Erythroblast (primary cell): ENCODE measurements around the gene PYHIN1.
A peak's percentile ranks its signal among the peaks of the same experiment; 100 is the strongest.

Experiments used
- DNase-seq, 2 experiments: peaks; one replicate each; lab custom pipeline; 2025; lab: John Stamatoyannopoulos, UW
- GATA1 ChIP-seq: IDR thresholded peaks from 2 replicates; pipeline ENCODE4 v1.6.1; 2011; ENCODE audit warnings: low read depth, mild to moderate bottlenecking, control low read depth, low read length, moderate library complexity
- POLR2A ChIP-seq: IDR thresholded peaks from 2 replicates; pipeline ENCODE4 v1.6.1; 2011; ENCODE audit warnings: mild to moderate bottlenecking, low read length

Gene PYHIN1

DNA sequence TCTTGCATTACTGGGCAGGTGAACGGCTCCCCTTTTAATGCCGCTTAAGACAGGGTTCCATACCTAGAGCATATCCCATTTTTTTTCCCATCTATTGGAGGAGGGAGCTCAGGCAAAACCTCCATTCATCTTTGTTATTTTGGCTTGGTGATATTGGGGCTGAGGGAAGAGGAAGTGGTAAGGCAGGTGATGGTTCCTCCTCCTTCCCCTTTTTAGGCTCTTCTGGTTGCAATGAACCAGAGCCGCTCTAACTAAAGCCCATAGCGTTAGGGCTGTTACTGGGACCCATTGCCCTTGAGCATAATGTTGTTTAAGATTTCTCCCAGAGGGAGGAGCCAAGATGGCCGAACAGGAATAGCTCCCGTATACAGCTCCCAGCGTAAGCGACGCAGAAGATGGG lies 21.1 kb downstream of the PYHIN1 start:
- no peak for DNase-seq
- no peak for TF ChIP-seq POLR2A
- TF ChIP-seq GATA1, result no peak

DNA sequence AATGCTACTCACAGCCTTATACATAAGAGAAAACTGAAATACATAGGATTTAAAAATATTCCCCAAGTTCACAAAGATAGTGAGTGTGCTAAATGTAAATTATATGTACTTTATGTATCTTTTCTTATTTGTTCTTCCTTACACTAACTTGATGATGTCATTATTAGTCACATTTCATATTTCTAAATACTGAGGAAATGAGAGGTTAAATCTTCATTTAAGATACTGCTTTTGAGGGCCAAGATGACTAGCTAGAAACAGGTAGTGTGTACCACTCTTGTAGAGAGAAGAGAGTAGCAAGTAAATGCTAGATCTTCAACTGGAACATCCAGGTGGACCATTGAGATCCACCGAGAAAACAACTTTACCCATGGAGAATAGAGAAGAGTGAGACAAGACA lies 29.8 kb downstream of the PYHIN1 start:
- TF ChIP-seq POLR2A (no peak), GATA1 (no peak)
- DNase-seq, result no peak

DNA sequence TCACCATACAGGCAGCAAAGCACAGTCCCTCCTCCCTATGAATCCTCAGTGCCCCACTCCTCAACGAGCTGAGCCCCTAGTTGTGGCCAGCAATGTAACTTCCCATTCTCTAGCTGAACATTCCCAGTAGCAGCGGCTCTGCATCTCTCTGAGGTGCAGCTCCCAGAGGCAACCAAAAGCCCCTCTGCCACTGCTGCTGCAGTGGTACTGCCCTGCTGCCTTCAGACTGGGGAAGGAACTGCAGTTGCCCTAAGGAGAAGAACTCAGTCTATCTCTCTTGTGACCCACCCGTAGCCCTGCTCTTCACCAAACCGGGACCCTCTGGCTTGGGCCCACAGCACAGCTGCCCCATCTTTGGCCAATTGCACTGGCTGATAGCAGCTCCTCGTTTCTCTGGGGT lies 31.6 kb downstream of the PYHIN1 start:
- no peak for TF ChIP-seq POLR2A
- TF ChIP-seq GATA1, result no peak
- DNase-seq, result no peak

DNA sequence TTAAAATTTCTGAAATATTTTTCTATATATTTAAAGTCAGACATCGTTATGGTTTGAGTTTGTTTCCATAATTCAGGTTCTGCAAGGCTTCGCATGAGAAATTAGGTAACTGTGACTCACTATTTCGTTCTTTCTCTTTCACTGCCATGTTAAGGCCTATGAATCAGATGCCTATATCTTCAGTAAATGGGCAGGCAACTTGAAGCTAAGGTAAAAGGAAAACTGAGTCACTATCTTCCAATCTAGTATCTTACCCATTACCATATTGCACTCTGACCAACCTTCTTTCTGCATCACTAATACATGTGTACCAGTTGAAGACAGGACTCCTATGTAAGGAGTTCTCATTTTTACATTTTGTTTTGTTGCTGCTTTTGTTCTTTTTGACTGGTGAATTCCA lies 37.8 kb downstream of the PYHIN1 start:
- TF ChIP-seq POLR2A, result no peak
- no peak for TF ChIP-seq GATA1

DNA sequence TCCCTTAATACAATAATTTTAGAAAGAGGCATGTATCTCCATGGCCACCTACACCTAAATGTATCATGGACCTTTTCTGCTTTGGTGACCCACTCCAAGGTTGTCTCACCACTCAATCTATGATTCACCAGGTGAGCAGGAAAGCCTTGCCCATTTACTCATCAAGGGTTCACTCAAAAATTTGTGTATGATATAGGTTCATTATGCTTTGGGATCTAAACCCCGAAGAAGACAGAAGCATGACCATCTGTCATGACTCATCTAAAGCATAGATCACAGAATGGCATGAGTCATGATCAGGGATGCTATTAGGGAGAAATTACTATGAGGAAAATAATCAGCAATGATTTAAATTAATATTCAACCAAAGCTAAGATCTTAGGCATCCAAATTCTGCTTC lies 38.5 kb downstream of the PYHIN1 start:
- DNase-seq, result no peak
- TF ChIP-seq POLR2A (no peak), GATA1 (no peak)

More for the DNA sequence above, 37.8 kb downstream of the PYHIN1 start:
- no peak for DNase-seq

DNA sequence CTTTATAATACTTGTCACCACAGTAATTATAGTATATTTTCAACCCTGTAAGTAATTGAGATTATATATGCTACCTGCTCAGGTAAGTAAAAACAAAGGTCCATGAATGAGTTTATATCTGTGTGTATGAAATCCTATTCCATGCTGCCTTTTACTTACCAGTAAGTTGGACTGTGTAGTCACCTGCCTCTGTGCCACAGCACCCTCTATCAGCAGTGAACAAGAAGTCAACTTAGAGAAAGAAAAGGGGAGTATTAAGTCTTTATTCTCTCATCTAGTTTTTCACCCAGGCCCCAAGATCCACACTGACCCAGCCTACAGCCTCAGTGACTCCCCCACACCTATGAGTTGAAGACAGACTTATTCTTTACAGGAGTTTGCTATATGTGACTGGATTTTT lies 41.5 kb downstream of the PYHIN1 start:
- TF ChIP-seq POLR2A, result no peak
- no peak for TF ChIP-seq GATA1
- DNase-seq, result peak; percentile 61 to 69

DNA sequence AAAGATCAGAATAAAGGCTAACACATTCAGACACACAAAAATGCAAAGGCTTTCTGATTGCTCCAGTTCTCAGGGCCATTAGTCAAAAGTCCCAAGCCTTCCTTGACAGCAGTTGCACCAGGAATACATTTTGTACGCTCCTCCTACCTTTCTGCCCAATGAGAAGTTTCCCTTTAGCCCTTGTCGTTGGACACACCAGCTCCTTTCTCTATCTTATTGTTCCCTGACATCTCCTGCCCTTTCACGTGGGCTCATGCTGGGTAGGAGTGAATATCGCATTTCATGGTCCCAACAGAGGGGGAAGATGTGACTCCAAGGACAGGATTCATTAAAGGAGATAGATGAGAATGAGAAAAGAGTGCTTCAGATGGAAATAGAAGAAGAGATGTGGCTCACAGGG lies 44.9 kb downstream of the PYHIN1 start:
- no peak for DNase-seq
- TF ChIP-seq GATA1, result no peak
- no peak for TF ChIP-seq POLR2A

DNA sequence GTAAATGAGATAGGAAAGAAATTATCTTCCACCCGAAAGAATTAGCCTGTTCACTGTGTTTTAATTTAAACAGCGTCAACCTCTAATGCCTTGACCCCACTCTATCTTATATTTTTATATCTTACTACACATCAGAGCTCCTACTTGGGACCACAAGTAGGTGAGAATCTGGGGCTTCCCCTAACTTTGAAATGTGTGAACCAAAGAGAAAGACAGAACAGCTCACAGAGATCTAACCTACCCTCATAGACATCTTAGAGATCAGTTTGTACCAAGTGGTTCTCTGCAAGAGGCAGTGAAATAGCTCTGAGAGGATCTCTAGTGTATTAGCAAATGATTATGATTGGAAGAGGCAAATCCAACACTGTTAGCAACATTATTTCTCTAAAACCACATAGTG lies 47.4 kb downstream of the PYHIN1 start:
- no peak for DNase-seq
- TF ChIP-seq POLR2A (no peak), GATA1 (no peak)

DNA sequence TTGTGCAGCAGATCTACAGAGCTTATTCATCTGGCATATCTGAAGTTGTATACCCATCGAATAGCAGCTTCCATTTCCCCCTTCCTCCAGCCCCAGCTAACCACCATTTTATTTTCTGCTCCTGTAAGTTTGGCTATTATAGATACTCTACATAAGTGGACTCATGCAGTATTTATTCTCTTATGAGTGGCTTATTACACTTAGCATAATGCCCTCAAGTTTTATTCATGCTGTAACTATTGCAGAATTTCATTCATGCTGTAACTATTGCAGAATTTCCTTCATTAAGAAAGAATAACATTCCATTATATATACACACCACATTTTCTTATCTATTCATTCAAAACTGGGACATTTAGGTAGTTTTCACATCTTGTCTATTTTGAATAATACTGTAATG lies 47.9 kb downstream of the PYHIN1 start:
- no peak for DNase-seq
- TF ChIP-seq GATA1, result no peak
- no peak for TF ChIP-seq POLR2A

DNA sequence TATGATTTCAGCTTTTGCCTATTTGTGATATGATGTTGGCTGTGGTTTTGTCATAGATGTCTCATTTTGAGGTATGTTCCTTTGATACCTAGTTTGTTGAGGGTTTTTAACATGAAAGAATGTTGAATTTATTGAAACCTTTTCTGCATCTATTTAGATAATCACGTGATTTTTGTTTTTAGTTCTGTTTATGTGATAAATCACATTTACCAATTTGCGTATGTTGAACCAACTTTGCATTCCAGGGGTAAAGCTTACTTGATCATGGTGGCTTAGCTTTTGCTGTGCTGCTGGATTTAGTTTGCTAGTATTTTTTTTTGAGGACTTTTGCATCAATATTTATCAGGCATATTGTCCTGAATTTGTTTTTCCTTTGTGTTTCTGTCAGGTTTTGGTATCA lies 51.9 kb downstream of the PYHIN1 start:
- no peak for DNase-seq
- TF ChIP-seq POLR2A (no peak), GATA1 (no peak)

DNA sequence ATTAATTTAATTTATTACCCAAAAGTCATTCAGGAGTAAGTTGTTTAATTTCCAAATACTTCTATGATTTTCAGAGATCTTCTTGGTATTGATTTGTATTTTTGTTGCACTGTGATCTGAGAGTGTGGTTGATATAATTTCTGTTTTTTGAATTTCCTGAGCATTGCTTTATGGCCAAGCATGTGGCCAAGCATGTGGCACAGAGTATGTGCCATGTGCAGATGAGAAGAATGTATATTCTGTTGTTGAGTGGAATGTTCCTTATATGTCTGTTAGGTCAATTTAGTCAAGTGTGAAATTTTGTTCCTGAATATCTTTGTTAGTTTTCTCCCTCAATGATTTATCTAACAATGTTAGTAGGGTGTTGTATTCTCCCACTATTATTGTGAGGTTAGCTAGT lies 53.0 kb downstream of the PYHIN1 start:
- no peak for TF ChIP-seq GATA1
- TF ChIP-seq POLR2A, result no peak

DNA sequence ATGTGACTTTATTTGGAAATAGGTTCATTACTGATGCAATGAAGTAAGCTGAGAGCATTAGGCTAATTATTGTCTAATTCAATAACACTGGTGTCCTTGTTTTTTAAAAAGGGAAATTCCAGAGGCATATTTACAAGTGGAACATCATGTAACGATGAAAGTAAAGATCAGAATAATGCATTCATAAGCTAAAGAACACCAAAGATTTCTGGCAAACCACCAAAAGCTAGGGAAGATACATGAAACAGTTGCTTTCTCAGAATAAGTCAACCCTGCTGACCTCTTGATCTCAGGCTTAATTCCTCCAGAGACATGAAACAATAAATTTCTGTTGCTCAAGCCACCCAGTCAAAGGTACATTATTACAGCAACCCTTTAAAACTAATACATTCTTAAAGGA lies 58.1 kb downstream of the PYHIN1 start:
- TF ChIP-seq GATA1, result no peak
- TF ChIP-seq POLR2A, result no peak
- DNase-seq, result no peak

More for the DNA sequence above, 53.0 kb downstream of the PYHIN1 start:
- no peak for DNase-seq

DNA sequence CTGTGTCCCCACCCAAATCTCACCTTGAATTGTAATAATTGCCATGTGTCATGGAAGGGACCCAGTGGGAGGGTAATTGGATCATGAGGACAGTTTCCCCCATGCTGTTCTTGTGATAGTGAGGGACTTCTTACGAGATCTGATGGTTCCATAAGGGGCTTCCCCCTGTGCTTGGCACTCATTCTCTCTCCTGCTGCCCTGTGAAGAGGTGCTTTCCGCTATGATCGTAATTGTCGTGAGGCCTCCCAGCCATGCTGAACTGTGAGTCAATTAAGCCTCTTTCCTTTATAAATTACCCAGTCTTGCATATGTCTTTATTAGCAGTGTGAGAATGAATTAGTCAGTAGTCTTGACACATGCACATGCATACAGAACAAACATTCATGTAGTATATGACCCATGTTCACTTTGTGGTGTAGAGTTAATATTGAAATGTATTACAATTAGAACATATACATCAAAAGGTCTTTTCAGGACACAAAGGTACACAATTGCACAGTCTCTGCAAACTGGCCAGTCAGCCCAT lies 61.5 kb downstream of the PYHIN1 start:
- DNase-seq, result no peak
- TF ChIP-seq GATA1 (no peak), POLR2A (no peak)

DNA sequence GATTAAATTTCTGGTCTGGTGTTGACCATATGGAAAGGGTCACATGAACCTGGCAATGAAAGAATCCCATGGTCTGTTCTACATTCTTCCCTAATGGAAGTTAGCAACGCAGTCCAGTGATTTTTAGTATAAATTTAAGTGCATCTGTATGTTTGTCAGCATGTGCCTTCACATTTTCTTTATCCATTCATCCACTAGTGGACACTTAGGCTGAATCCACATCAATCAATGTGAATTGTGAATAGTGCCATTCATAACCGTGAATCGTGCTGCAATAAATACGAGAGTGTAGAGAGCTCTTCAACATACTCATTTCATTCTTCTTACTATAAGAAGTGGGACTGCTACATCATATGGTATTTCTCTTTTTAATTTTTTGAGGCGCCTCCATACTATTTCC lies 65.6 kb downstream of the PYHIN1 start:
- TF ChIP-seq POLR2A (no peak), GATA1 (no peak)
- DNase-seq, result no peak

DNA sequence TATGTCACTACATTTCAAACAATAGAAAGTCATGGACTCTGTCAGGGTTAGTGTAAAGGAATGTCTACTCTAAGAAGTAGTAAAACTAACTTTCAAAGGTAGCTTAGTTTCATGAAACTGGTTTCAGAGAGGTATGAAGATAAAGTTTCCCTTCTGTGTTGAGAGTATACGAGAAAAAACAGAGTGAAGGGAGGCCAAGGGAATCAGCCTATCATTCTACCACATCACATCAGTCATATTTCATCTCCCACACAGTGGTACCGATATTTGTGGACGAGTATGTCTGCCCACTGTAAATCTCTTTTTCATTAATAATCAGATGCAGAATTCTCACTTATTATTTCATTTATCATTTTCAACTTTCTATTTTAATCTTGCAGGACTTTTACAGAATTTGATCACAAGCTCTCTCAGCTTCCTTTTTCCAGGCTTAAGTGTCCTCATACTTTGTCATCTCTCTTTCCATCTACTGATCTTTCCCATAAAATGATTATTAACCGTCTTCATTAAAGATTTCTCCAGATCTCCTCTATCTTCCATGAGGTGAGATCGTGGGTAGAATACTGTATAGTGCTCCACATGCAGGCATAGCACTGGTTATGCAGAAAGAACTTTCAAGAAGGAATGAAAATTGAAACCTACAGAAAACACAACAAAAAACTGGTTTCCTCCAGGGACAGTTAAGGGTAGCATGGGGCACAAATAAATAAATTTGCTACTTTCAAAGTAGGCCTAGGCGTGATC lies 66.9 kb downstream of the PYHIN1 start:
- DNase-seq, result no peak
- TF ChIP-seq POLR2A (no peak), GATA1 (no peak)
